GF-D8 (cell line): ENCODE measurements around the gene TNK1.

Source experiments
- DNase-seq: peaks from one replicate; lab custom pipeline; 2025; lab: John Stamatoyannopoulos, UW

Gene TNK1

DNA sequence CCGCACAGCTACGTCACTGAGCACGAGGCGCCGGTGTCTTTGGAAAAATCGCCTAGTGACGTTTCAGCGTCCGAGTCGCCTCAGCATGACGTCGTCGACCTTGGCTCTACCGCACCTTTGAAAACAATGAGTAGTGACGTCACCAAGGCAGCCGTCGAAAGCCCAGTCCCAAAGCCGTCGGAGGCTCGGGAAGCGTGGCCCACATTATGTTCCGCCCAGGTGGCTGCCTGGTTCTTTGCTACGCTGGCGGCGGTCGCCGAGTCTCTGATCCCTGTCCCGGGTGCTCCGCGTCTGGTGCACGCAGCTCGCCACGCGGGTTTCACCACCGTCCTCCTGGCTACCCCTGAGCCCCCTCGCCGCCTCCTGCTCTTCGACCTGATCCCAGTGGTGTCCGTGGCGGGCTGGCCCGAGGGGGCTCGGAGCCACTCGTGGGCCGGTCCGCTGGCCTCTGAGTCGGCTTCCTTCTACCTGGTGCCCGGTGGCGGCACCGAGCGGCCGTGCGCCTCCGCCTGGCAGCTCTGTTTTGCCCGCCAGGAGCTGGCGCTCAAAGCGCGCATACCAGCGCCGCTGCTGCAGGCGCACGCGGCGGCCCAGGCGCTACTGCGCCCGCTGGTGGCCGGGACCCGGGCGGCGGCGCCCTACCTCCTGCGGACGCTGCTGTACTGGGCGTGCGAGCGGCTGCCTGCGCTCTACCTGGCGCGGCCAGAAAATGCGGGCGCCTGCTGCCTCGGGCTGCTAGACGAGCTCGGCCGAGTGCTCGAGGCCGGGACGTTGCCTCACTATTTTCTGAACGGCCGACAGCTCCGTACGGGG lies 55.9 kb downstream of the TNK1 start:
- DNase-seq = peak; percentile 2

- DNase-seq = no peak
Observed at GRCh38 chr17:7437369-7437863, 56.5 kb downstream of the TNK1 start.

- no peak for DNase-seq
Observed at GRCh38 chr17:7437950-7438614, 57.2 kb downstream of the TNK1 start.

DNA sequence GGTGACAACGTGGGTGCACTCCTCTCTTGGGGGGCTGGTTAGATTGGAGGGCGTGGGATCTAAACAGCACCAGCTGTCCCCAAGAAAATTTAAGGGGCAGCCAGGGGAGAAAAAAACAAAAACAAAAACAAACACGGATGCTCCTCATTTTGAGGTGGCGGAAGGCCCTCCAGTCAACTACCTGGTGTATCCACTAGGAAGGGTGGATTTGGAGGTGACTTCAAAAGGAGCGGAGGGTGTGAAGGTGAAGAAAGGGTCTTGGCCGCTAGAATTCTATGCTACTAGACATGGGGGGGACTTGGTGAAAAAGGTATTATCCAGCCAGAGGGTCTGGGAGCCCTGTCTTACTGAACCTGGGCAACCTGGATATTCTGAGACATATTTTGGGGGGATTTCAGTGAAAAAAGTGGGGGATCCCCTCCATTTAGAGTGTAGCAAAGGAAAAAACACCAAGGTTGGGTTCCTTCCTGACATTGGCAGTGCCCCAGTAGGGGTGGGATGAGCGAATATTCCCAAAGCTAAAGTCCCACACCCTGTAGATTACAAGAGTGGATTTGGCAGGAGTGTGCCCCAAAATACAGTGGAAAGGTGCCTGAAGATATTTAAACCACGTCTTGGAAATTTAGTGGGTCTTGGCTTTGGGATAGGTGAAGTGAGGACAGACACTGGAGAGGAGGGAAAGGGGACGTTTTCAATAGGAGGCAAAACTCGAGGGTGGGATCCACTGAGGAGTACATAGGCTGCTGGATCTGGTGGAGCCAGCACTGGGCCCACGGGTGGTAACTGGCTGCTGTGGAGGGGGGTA lies 58.0 kb downstream of the TNK1 start:
- DNase-seq = no peak
